Measurements from ENCODE around the gene RUNX1.

DNA sequence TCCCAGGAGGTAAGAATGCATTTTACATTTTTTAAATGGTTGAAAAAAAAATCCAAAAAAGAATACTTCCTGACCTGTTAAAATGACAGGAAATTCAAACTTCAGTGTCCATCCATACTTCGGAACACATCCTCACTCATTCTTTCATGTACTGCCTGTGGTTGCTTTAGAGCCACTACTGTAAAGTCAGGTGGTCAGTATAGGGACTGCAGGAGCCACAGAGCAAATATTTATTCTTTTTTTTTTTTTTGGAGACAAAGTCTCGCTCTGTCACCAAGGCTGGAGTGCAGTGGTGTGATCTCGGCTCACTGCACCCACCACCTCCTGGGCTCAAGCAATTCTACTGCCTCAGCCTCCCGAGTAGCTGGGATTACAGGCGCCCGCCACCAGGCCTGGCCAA, 255.6 kb downstream of the RUNX1 start:
- TF ChIP-seq TCF12 (IDR thresholded peaks at IDR 0.05) (no peak), YY1 (IDR thresholded peaks at IDR 0.05; ENCODE audit: low read depth) (no peak), NRF1 (IDR thresholded peaks at IDR 0.05; ENCODE audit: low read depth, low read length) (no peak)
- TF ChIP-seq, protein P1, sequence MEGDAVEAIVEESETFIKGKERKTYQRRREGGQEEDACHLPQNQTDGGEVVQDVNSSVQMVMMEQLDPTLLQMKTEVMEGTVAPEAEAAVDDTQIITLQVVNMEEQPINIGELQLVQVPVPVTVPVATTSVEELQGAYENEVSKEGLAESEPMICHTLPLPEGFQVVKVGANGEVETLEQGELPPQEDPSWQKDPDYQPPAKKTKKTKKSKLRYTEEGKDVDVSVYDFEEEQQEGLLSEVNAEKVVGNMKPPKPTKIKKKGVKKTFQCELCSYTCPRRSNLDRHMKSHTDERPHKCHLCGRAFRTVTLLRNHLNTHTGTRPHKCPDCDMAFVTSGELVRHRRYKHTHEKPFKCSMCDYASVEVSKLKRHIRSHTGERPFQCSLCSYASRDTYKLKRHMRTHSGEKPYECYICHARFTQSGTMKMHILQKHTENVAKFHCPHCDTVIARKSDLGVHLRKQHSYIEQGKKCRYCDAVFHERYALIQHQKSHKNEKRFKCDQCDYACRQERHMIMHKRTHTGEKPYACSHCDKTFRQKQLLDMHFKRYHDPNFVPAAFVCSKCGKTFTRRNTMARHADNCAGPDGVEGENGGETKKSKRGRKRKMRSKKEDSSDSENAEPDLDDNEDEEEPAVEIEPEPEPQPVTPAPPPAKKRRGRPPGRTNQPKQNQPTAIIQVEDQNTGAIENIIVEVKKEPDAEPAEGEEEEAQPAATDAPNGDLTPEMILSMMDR (IDR thresholded peaks at IDR 0.05), result no peak
